HCT116 (cell line): ENCODE results near the gene TTLL4.

Experiments used
- EZH2phosphoT487 ChIP-seq: fragments of 200-600 bp; IDR thresholded peaks from 2 replicates; pipeline ENCODE4 v1.6.1; 2018; ENCODE audit warnings: antibody characterized with exemption, borderline replicate concordance
- POLR2A ChIP-seq: IDR thresholded peaks from 2 replicates; pipeline ENCODE4 v1.7.0; 2011; ENCODE audit warnings: borderline replicate concordance; ENCODE audit not compliant: insufficient read depth, insufficient read length; ENCODE audit errors: extremely low read depth
- POLR2AphosphoS5 ChIP-seq: IDR thresholded peaks from 2 replicates; pipeline ENCODE4 v1.6.1; 2011; ENCODE audit warnings: mild to moderate bottlenecking, low read depth, low read length, moderate library complexity
- SIN3A ChIP-seq: IDR thresholded peaks from 2 replicates; pipeline ENCODE4 v1.6.1; 2012; ENCODE audit warnings: low read depth
- SP1 ChIP-seq: IDR thresholded peaks from 2 replicates; pipeline ENCODE4 v1.6.1; 2012; ENCODE audit warnings: low read depth
- YY1 ChIP-seq: IDR thresholded peaks from 2 replicates; pipeline ENCODE4 v1.6.1; 2011; ENCODE audit warnings: low read length, low read depth, moderate library complexity, mild to moderate bottlenecking; ENCODE audit not compliant: insufficient replicate concordance; ENCODE audit errors: extremely low read depth
- TF ChIP-seq, protein P1 (sequence below), 3 experiments: fragments of 200-600 bp in 1 of 3; sonication (generic) in 1 of 3; IDR thresholded peaks in 2 of 3; conservative IDR thresholded peaks in 1 of 3; 2 replicates each; pipeline ENCODE4 v1.5.1; 2012 to 2017; ENCODE audit warnings: low read depth in 2 of 3, low read length in 2 of 3, antibody characterized with exemption in 1 of 3, borderline replicate concordance in 1 of 3, control low read depth in 1 of 3, mild to moderate bottlenecking in 1 of 3, mixed read lengths in 1 of 3, mixed run types in 1 of 3, moderate library complexity in 1 of 3; ENCODE audit not compliant: insufficient read depth in 1 of 3
- TF ChIP-seq, protein P2 (sequence below): IDR thresholded peaks from 2 replicates; pipeline ENCODE4 v1.6.1; 2012
- TF ChIP-seq, protein P3 (sequence below): IDR thresholded peaks from 2 replicates; pipeline ENCODE4 v1.6.1; 2012

DNA sequence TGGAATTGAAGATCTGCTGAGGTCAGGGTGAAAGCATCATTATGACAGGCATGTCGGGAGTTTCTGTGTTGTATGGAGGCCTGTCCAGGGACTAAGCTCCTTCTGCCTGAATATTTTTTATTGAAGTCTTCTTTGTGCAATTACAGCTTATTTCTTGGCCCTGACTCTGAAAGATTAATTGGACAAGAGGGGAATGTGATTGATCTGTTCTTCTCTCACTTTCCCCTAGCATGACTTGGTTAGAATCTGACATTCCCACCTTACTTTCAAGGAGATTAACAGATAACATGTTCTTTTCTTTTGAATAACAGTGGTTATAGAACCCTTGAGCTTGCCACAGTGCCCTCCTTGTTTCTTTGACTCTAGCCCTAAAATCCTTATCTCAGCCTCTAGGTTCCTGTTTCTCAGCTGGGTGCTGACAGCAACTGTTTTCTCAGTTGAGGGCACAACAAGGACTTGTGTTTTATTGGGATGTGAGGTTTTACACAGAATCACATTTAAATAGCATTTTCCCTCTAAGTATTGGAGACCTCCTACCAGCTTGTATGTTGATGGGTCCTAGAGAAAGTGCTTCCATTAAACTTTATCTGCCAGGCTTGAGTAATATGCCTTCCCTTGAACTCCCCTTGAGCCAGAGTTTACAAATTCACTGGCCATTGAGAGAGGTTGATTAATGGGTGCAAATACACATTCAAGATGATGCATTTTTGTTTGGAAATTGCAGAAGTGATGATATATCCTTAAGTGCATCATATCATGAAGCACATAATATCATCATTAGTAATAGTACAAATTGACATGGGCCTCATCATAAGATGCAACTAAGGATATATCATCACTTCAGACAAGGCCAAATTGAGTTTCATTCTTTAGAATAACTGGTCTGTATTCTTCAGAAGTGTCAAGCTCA is 12.5 kb downstream of the TTLL4 start:
- TF ChIP-seq EZH2phosphoT487, result no peak
- no peak for TF ChIP-seq POLR2AphosphoS5
- TF ChIP-seq, protein P1, sequence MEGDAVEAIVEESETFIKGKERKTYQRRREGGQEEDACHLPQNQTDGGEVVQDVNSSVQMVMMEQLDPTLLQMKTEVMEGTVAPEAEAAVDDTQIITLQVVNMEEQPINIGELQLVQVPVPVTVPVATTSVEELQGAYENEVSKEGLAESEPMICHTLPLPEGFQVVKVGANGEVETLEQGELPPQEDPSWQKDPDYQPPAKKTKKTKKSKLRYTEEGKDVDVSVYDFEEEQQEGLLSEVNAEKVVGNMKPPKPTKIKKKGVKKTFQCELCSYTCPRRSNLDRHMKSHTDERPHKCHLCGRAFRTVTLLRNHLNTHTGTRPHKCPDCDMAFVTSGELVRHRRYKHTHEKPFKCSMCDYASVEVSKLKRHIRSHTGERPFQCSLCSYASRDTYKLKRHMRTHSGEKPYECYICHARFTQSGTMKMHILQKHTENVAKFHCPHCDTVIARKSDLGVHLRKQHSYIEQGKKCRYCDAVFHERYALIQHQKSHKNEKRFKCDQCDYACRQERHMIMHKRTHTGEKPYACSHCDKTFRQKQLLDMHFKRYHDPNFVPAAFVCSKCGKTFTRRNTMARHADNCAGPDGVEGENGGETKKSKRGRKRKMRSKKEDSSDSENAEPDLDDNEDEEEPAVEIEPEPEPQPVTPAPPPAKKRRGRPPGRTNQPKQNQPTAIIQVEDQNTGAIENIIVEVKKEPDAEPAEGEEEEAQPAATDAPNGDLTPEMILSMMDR (IDR thresholded peaks at IDR 0.05 in 2 of 3, conservative IDR thresholded peaks at IDR 0.05 in 1 of 3; ENCODE audit: borderline replicate concordance in 1 of 3, insufficient read depth in 1 of 3, low read depth in 2 of 3, low read length in 2 of 3), result no peak
- TF ChIP-seq, protein P2, sequence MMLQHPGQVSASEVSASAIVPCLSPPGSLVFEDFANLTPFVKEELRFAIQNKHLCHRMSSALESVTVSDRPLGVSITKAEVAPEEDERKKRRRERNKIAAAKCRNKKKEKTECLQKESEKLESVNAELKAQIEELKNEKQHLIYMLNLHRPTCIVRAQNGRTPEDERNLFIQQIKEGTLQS, result no peak
- no peak for TF ChIP-seq POLR2A
- TF ChIP-seq, protein P3, sequence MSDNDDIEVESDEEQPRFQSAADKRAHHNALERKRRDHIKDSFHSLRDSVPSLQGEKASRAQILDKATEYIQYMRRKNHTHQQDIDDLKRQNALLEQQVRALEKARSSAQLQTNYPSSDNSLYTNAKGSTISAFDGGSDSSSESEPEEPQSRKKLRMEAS, result no peak
- no peak for TF ChIP-seq SP1
- TF ChIP-seq SIN3A, result no peak
- no peak for TF ChIP-seq YY1
